Stomach smooth muscle (tissue), 2 donors: Measurements from ENCODE around the gene CD28.
A peak's percentile ranks its signal among the peaks of the same experiment; 100 is the strongest.

ENCODE experiments used
- H3K27ac ChIP-seq: one replicate; pipeline ENCODE4 v1.7.0; 2013; ENCODE audit warnings: mild to moderate bottlenecking, low read length, inconsistent platforms
- H3K27me3 ChIP-seq, 2 donors: one replicate each; pipeline ENCODE4 v1.7.0; 2013; ENCODE audit warnings: low read length in 2 of 2; ENCODE audit not compliant: insufficient read depth in 2 of 2, control insufficient read depth in 1 of 2
- H3K36me3 ChIP-seq, 2 donors: one replicate each; pipeline ENCODE4 v1.7.0; 2013; ENCODE audit warnings: low read length in 2 of 2; ENCODE audit not compliant: control insufficient read depth in 2 of 2, insufficient read depth in 2 of 2
- H3K4me1 ChIP-seq: one replicate; pipeline ENCODE4 v1.7.0; 2013; ENCODE audit warnings: low read length; ENCODE audit not compliant: control insufficient read depth, insufficient read depth
- H3K4me3 ChIP-seq, 2 donors: one replicate each; pipeline ENCODE4 v1.7.0; 2013; ENCODE audit warnings: low read length in 2 of 2
- H3K9ac ChIP-seq, 2 donors: one replicate each; pipeline ENCODE4 v1.7.0; 2013; ENCODE audit warnings: low read length in 2 of 2, mild to moderate bottlenecking in 1 of 2
- H3K9me3 ChIP-seq, 2 donors: one replicate each; pipeline ENCODE4 v1.7.0; 2013; ENCODE audit warnings: low read length in 2 of 2; ENCODE audit not compliant: control insufficient read depth in 2 of 2
- donor health status: healthy.
- donor health status: Pancreatic carcinoma.

The CD28 gene

DNA sequence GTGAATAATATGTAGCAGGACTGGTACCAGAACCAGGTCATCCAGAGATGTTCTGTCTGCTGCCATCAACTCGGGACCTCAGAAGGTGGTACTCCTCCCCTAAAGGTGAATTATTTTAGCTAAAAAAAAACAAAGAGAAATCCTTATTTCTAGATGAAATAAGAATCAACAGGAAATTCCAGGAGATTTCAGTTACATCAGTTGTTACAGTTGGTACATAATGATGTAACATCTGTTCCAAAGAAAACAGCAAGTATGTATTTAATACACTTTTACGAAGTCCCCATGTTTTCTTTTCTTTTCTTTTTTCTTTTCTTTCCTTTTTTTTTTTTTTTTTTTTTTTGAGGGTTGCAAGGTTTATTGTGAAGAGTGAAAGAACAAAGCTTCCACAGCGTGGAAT lies 33.6 kb upstream of the CD28 start:
- Histone ChIP-seq H3K4me3 (no peak overlapping the region), H3K9me3 (no peaks in the 10 kb centered on the region), H3K36me3 (no peaks in the 10 kb centered on the region), H3K27me3 (no peaks in the 10 kb centered on the region), H3K9ac (no peak overlapping the region), H3K4me1 (no peaks in the 10 kb centered on the region), H3K27ac (no peak overlapping the region)

GRCh38 chr2:203673933-203674332 lies 32.5 kb upstream of the CD28 start:
- no peaks in the 10 kb centered on the region for H3K27me3 ChIP-seq
- no peaks in the 10 kb centered on the region for H3K9me3 ChIP-seq
- no peak overlapping the region for H3K9ac ChIP-seq
- no peaks in the 10 kb centered on the region for H3K4me1 ChIP-seq
- no peak overlapping the region for H3K4me3 ChIP-seq
- no peak overlapping the region for H3K27ac ChIP-seq
- H3K36me3 ChIP-seq, result no peaks in the 10 kb centered on the region

- no peaks in the 10 kb centered on the region for H3K36me3 ChIP-seq
- H3K4me3 ChIP-seq, result no peak overlapping the region
- no peaks in the 10 kb centered on the region for H3K27me3 ChIP-seq
- no peaks in the 10 kb centered on the region for H3K9me3 ChIP-seq
- H3K9ac ChIP-seq, result no peak overlapping the region
- H3K27ac ChIP-seq, result no peak overlapping the region
- no peaks in the 10 kb centered on the region for H3K4me1 ChIP-seq
Measured at GRCh38 chr2:203675086-203675485, 31.4 kb upstream of the CD28 start.

DNA sequence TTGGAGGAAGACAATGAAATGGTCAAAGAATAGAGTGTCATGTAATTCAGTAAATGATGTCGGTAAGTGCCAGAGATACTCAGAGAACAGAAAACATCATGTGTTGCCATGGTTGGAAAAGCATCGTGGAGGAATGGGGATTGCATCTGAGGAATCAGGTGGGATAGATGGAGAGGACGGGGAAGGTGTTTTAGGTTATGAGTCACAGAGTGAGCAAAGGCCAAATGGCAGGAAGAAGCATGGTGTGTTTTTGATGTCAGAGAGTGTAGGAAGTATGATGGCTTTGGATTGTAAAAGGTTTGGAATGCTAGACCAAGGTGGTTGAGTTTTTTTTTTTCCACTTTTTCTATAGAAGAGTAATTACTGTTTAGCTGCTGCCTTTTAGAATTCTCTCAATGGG lies 27.5 kb upstream of the CD28 start:
- Histone ChIP-seq H3K36me3 (no peaks in the 10 kb centered on the region), H3K4me1 (peaks cover 14% of the 10 kb centered on the region), H3K9me3 (no peaks in the 10 kb centered on the region), H3K27me3 (no peaks in the 10 kb centered on the region), H3K9ac (no peak overlapping the region), H3K27ac (no peak overlapping the region), H3K4me3 (no peak overlapping the region)

DNA sequence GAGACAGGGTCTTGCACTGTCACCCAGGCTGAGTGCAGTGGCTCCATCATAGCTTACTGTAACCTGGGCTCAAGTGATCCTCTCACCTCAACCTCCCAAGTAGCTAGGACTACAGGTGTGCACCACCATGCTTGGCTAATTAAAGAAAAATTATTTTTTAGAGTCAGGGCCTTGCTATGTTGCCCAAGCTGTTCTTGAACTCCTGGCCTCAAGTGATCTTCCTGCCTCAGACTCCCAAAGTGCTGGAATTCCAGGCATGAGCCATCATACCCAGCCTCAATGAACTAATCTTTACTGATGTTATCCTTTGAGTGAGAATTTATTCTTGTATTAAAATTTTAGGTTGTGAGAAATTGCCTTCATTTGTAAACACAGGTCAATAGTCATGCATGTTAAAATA lies 27.0 kb upstream of the CD28 start:
- Histone ChIP-seq H3K27me3 (no peaks in the 10 kb centered on the region), H3K27ac (no peak overlapping the region), H3K9me3 (no peaks in the 10 kb centered on the region), H3K9ac (no peak overlapping the region), H3K4me1 (peaks cover 16% of the 10 kb centered on the region), H3K4me3 (no peak overlapping the region), H3K36me3 (no peaks in the 10 kb centered on the region)

GRCh38 chr2:203681978-203682377 lies 24.5 kb upstream of the CD28 start:
- H3K9ac ChIP-seq, result no peak overlapping the region
- H3K4me1 ChIP-seq, result peaks cover 16% of the 10 kb centered on the region
- H3K4me3 ChIP-seq, result no peak overlapping the region
- no peaks in the 10 kb centered on the region for H3K27me3 ChIP-seq
- no peaks in the 10 kb centered on the region for H3K36me3 ChIP-seq
- H3K9me3 ChIP-seq, result no peaks in the 10 kb centered on the region
- H3K27ac ChIP-seq, result no peak overlapping the region

DNA sequence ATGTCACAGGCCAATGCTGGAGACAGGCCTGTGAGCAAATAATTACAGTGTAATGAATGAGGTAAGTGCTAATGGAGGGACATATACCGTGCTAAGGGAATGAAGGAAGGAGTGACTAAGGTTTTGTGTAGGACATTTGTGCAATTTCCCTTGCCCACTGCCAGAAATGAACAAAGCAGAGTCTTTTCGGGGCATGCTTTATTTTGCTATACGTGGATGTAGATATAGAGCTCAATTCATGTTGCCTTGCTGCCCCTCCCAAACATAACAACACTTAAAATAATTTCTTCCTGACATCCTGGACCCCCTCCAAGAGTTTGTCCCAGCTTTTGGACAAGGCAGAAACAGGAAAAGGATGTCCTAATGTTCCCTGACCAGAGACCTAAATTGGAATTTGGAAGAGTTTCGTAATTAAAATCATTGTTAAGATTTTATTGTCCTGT lies 23.7 kb upstream of the CD28 start:
- no peak overlapping the region for H3K27ac ChIP-seq

DNA sequence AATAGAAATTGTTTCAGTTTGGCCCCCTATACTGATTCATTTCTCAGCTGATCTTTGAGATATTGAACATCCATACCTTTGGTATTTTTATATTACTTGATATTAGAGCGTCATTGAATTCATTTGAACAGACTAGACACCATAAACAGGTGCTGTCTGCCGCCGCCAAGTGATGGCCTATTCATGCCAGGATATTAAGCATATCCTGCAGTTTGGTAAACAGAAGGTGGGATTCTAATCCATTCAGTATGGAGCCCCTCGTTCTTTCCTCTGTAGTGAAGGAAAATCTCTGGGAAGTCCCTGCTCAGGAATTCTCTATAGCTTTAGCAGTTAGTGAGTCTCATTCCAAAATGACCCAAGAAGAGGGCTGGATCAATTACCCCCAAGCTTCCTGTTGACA lies 23.0 kb upstream of the CD28 start:
- peaks cover 16% of the 10 kb centered on the region for H3K4me1 ChIP-seq
- no peak overlapping the region for H3K4me3 ChIP-seq
- H3K9me3 ChIP-seq, result no peaks in the 10 kb centered on the region
- no peak overlapping the region for H3K9ac ChIP-seq
- no peaks in the 10 kb centered on the region for H3K27me3 ChIP-seq
- no peaks in the 10 kb centered on the region for H3K36me3 ChIP-seq
- H3K27ac ChIP-seq, result no peak overlapping the region

More for the DNA sequence above, 23.7 kb upstream of the CD28 start:
- Histone ChIP-seq H3K9me3 (no peaks in the 10 kb centered on the region), H3K9ac (no peak overlapping the region), H3K36me3 (no peaks in the 10 kb centered on the region), H3K4me1 (peaks cover 16% of the 10 kb centered on the region), H3K27me3 (no peaks in the 10 kb centered on the region), H3K4me3 (no peak overlapping the region)

DNA sequence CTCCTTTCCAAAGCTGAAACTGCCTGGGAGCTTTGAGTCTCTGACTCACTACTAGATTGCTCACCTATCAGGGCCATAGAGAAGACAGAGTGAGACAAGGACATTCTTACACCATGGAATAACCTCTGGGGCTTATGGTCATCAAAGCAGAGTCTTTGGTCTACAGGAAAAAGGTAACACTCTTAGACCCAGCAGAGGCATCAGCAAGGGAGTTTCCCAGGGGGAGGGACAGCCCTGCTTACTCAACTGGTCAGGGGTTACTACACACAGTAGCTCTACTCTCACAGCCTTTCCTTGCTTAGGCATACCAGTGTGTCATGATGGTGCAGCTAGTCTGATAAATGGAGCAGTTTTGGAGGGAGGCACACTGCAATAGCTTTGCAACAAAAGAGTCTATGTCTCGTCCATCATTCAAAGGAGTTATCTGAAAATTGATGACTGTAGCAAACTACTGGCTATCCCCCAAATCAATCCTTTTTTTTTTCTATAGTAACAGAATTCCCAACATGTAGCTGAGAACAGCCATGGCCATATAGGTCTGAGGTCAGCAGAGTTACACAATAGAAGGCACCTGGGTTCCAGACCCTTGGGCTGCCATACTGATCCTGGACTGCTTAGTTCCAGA lies 22.4 kb upstream of the CD28 start:
- no peaks in the 10 kb centered on the region for H3K9me3 ChIP-seq
- peaks cover 16% of the 10 kb centered on the region for H3K4me1 ChIP-seq
- no peak overlapping the region for H3K4me3 ChIP-seq
- H3K27me3 ChIP-seq, result no peaks in the 10 kb centered on the region
- H3K27ac ChIP-seq, result peak overlapping the region; percentile 42
- H3K9ac ChIP-seq, result no peak overlapping the region
- no peaks in the 10 kb centered on the region for H3K36me3 ChIP-seq

DNA sequence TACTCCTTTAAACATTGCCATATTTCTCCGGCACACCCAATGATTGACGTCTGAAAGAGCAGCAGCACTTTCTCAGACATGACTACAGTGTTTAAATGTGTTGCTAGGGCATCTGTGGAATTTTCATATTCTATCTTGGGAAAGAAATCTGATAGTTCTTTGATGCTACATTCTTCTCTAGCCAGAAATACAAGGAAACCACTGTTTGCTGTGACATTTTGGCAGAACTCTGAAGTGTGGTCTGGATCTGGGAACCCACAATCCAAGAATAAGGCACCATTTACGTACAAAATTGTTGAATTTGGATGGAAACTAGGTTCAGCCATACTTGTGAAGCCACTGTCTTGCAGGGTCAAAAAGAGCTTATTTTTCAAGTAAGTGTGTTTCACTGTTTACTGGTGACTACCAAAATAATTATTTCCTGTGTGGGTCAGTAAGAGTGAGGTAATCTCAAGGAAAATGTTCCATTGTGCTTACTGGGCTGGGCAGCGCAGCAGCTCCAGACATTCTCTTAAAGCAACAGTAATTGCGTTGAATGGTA lies 21.3 kb upstream of the CD28 start:
- Histone ChIP-seq H3K9ac (no peak overlapping the region), H3K27me3 (no peaks in the 10 kb centered on the region), H3K9me3 (no peaks in the 10 kb centered on the region), H3K27ac (peak overlapping the region; percentile 42), H3K4me1 (peaks cover 16% of the 10 kb centered on the region), H3K4me3 (no peak overlapping the region), H3K36me3 (no peaks in the 10 kb centered on the region)

- H3K4me1 ChIP-seq, result peaks cover 16% of the 10 kb centered on the region
- H3K27ac ChIP-seq, result no peak overlapping the region
- H3K27me3 ChIP-seq, result no peaks in the 10 kb centered on the region
- H3K9me3 ChIP-seq, result no peaks in the 10 kb centered on the region
- H3K9ac ChIP-seq, result no peak overlapping the region
- no peak overlapping the region for H3K4me3 ChIP-seq
- H3K36me3 ChIP-seq, result no peaks in the 10 kb centered on the region
Measured at GRCh38 chr2:203685789-203686420, 20.5 kb upstream of the CD28 start.
